Measurements from ENCODE around the gene CNTNAP2.

- TF ChIP-seq POLR2AphosphoS5 (IDR thresholded peaks at IDR 0.05; ENCODE audit: borderline replicate concordance, low read depth, low read length) (no peak), EZH2 (IDR thresholded peaks at IDR 0.05) (no peak), FOXP2 (optimal IDR thresholded peaks at IDR 0.05; ENCODE audit: control extremely low read depth, extremely low read length, insufficient read depth) (no peak)
Observed at GRCh38 chr7:147510923-147511322, 1394.3 kb downstream of the CNTNAP2 start.
